Ascending aorta (tissue), 2 donors: ENCODE data around the gene TBC1D25. TPM values are rescaled to one million over a fixed set of nuclear protein-coding genes. Genes with fewer than 3 reads are reported as not detected.
"Not testable (repeated sequence)": the region's sequence is repeated elsewhere in the genome, so short reads cannot be mapped to it uniquely, and the experiment has no call there.

Source experiments
- DNase-seq, 2 donors: peaks; one replicate each; pipeline ENCODE4 v3.0.0-alpha.2; 2019; ENCODE audit warnings: low spot score in 2 of 2
- H3K27ac ChIP-seq, 2 donors: fragments of 200-600 bp; sonication (generic); one replicate each; pipeline ENCODE4 v1.5.1; 2016 to 2017; ENCODE audit warnings: mild to moderate bottlenecking in 1 of 2
- H3K27me3 ChIP-seq: fragments of 200-600 bp; sonication (generic); one replicate; pipeline ENCODE4 v1.5.1; 2017
- H3K36me3 ChIP-seq, 2 donors: fragments of 200-600 bp; sonication (generic); one replicate each; pipeline ENCODE4 v1.5.1; 2016
- H3K4me1 ChIP-seq, 2 donors: fragments of 200-600 bp; sonication (generic); one replicate each; pipeline ENCODE4 v1.5.1; 2016 to 2017; ENCODE audit warnings: mild to moderate bottlenecking in 1 of 2
- H3K4me3 ChIP-seq, 2 donors: fragments of 200-600 bp; sonication (generic); one replicate each; pipeline ENCODE4 v1.5.1; 2016 to 2017; ENCODE audit warnings: mild to moderate bottlenecking in 1 of 2
- H3K9me3 ChIP-seq, 2 donors: fragments of 200-600 bp; sonication (generic); one replicate each; pipeline ENCODE4 v1.5.1; 2016
- CTCF ChIP-seq, 3 experiments: fragments of 200-600 bp in 2 of 3; fragments of 450-650 bp in 1 of 3; sonication (generic) in 2 of 3; IDR thresholded peaks; one replicate each; pipeline ENCODE4 v1.5.1; 2016 to 2019; ENCODE audit warnings: antibody characterized with exemption in 3 of 3, mild to moderate bottlenecking in 1 of 3, moderate library complexity in 1 of 3
- intact Hi-C: fragments of 100-400 bp; cut with DNase I; formaldehyde crosslinking; loops from one replicate; pipeline ENCODE4 v1.15.1; 2023
- total RNA-seq: library from RNA; depleted of rRNA; stranded (reverse); fragments of >200 nt; gene quantifications from one replicate; pipeline ENCODE4 v1.1.0, GENCODE V29; 2016

Gene TBC1D25
- total RNA-seq, 1 donor from 2014 or later, result 8.2 TPM

GRCh38 chrX:48521353-48522243 is 17.9 kb upstream of the TBC1D25 start, which contains the start of gene EBP:
EBP (plus strand) TSS chrX:48521808; CDS start chrX:48523772, 1,964 bp downstream.
- intact Hi-C loops, result loop anchor here (1.0 to 5.0 kb wide), 2 partner anchors 18 to 44 kb away; partner anchors contain the start of genes FTSJ1 and TBC1D25
- H3K36me3 ChIP-seq, result peaks cover 0 to 2% of the 10 kb centered on the region in 2 donors
- DNase-seq, result peak; percentile 69 to 93
- no peak for TF ChIP-seq CTCF (IDR thresholded peaks at IDR 0.05)
- H3K9me3 ChIP-seq, result no peaks in the 10 kb centered on the region
- H3K27me3 ChIP-seq, result no peaks in the 10 kb centered on the region
- H3K27ac ChIP-seq, result peak within 1 kb of the TSS; percentile 59 to 69
- H3K4me3 ChIP-seq, result peak within 1 kb of the TSS; percentile 56 to 79
- H3K4me1 ChIP-seq, result no peaks in the 10 kb centered on the region

GRCh38 chrX:48522291-48522690 is 17.2 kb upstream of the TBC1D25 start:
- H3K36me3 ChIP-seq, result peaks cover 0 to 5% of the 10 kb centered on the region in 2 donors
- no peaks in the 10 kb centered on the region for H3K27me3 ChIP-seq
- no peaks in the 10 kb centered on the region for H3K9me3 ChIP-seq
- no peak for DNase-seq
- H3K4me1 ChIP-seq, result no peaks in the 10 kb centered on the region
- H3K4me3 ChIP-seq, result peak overlapping the region; percentile 56 to 79
- H3K27ac ChIP-seq, result no peak overlapping the region
- TF ChIP-seq CTCF (IDR thresholded peaks at IDR 0.05), result no peak
- intact Hi-C loops, result loop anchor here (5.0 kb wide), 1 partner anchor 45 kb away; the partner anchor contains the start of gene FTSJ1

- H3K4me3 ChIP-seq, result no peak overlapping the region
- no peak for DNase-seq
- no peak for TF ChIP-seq CTCF (IDR thresholded peaks at IDR 0.05)
- no peaks in the 10 kb centered on the region for H3K9me3 ChIP-seq
- peaks cover 3 to 8% of the 10 kb centered on the region in 2 donors for H3K36me3 ChIP-seq
- no peaks in the 10 kb centered on the region for H3K4me1 ChIP-seq
- intact Hi-C loops, result loop anchor here (5.0 kb wide), 1 partner anchor 46 kb away; the partner anchor contains the start of gene FTSJ1
- no peaks in the 10 kb centered on the region for H3K27me3 ChIP-seq
- no peak overlapping the region for H3K27ac ChIP-seq
These were observed 15.8 kb upstream of the TBC1D25 start for GRCh38 chrX:48523682-48524081.

DNA sequence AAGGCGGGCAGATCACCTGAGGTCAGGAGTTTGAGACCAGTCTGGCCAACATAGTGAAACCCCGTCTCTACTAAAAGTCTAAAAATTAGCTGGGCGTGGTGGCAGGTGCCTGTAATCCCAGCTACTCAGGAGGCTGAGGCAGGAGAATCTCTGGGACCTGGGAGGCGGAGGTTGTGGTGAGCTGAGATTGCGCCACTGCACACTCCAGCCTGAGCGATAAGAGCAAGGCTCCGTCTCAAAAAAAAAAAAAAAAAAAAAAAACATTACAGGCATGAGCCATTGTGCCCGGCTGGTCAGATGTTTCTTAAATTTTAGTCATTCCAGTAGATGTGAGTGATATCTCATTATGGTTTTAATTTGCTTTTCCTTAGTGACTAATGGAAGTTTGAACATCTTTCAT is 13.7 kb upstream of the TBC1D25 start:
- H3K4me1 ChIP-seq, intact Hi-C loops, DNase-seq, H3K27ac ChIP-seq, H3K9me3 ChIP-seq, H3K36me3 ChIP-seq, H3K27me3 ChIP-seq, H3K4me3 ChIP-seq: not testable (repeated sequence)

- no peak for TF ChIP-seq CTCF (IDR thresholded peaks at IDR 0.05)
- Histone ChIP-seq H3K9me3 (no peaks in the 10 kb centered on the region), H3K4me1 (no peaks in the 10 kb centered on the region), H3K36me3 (peaks cover 5 to 8% of the 10 kb centered on the region in 2 donors), H3K27me3 (no peaks in the 10 kb centered on the region), H3K27ac (no peak overlapping the region), H3K4me3 (no peak overlapping the region)
- no peak for DNase-seq
- intact Hi-C loops, result loop anchor here (10.0 kb wide), 2 partner anchors 274 to 384 kb away; partner anchors contain the start of genes HDAC6, PIM2 and SLC35A2
These were observed 8.8 kb upstream of the TBC1D25 start for GRCh38 chrX:48530736-48531135.
